Uterus (tissue), 2 donors: ENCODE data around the gene EIF2S3.

ENCODE experiments used
- POLR2A ChIP-seq, 2 donors: fragments of 450-650 bp; IDR thresholded peaks; one replicate each; pipeline ENCODE4 v1.6.1; 2016; ENCODE audit warnings: antibody characterized with exemption in 2 of 2, mild to moderate bottlenecking in 1 of 2, moderate library complexity in 1 of 2
- TF ChIP-seq, protein P1 (sequence below), 4 experiments: fragments of 200-600 bp in 2 of 4; fragments of 450-650 bp in 2 of 4; sonication (generic) in 2 of 4; IDR thresholded peaks; one replicate each; pipeline ENCODE4 v1.5.1; 2016 to 2019; ENCODE audit warnings: antibody characterized with exemption in 4 of 4, mild to moderate bottlenecking in 2 of 4, moderate library complexity in 1 of 4

- TF ChIP-seq POLR2A (IDR thresholded peaks at IDR 0.05) = no peak
- TF ChIP-seq, protein P1, sequence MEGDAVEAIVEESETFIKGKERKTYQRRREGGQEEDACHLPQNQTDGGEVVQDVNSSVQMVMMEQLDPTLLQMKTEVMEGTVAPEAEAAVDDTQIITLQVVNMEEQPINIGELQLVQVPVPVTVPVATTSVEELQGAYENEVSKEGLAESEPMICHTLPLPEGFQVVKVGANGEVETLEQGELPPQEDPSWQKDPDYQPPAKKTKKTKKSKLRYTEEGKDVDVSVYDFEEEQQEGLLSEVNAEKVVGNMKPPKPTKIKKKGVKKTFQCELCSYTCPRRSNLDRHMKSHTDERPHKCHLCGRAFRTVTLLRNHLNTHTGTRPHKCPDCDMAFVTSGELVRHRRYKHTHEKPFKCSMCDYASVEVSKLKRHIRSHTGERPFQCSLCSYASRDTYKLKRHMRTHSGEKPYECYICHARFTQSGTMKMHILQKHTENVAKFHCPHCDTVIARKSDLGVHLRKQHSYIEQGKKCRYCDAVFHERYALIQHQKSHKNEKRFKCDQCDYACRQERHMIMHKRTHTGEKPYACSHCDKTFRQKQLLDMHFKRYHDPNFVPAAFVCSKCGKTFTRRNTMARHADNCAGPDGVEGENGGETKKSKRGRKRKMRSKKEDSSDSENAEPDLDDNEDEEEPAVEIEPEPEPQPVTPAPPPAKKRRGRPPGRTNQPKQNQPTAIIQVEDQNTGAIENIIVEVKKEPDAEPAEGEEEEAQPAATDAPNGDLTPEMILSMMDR (IDR thresholded peaks at IDR 0.05) = no peak
Measured at GRCh38 chrX:24079411-24079810, 24.7 kb downstream of the EIF2S3 start.
